NCI-H2171 treated with DMSO at 0.1 percent for 48 hours (cell line): ENCODE data around the gene LRRC58.
A peak's percentile ranks its signal among the peaks of the same experiment; 100 is the strongest.
"Not testable (repeated sequence)": the region's sequence is repeated elsewhere in the genome, so short reads cannot be mapped to it uniquely, and the experiment has no call there.

Experiments used
- DNase-seq: peaks from one replicate; lab custom pipeline; 2025; lab: John Stamatoyannopoulos, UW

Gene LRRC58

GRCh38 chr3:120339362-120339761 is 9.8 kb downstream of the LRRC58 start:
- DNase-seq: no peak

- no peak for DNase-seq
Measured at GRCh38 chr3:120338517-120338916, 10.6 kb downstream of the LRRC58 start.

- no peak for DNase-seq
Measured at GRCh38 chr3:120332646-120333045, 16.5 kb downstream of the LRRC58 start.

GRCh38 chr3:120331076-120331475 is 18.1 kb downstream of the LRRC58 start:
- DNase-seq: no peak

GRCh38 chr3:120326784-120327183 is 22.4 kb downstream of the LRRC58 start:
- no peak for DNase-seq

GRCh38 chr3:120324190-120324589 is 25.0 kb downstream of the LRRC58 start:
- DNase-seq: no peak

GRCh38 chr3:120323761-120324160 is 25.4 kb downstream of the LRRC58 start:
- not testable (repeated sequence) for DNase-seq

- peak; percentile 16 for DNase-seq
Measured at GRCh38 chr3:120311863-120312794, 37.0 kb downstream of the LRRC58 start.

GRCh38 chr3:120306519-120307455 is 42.4 kb downstream of the LRRC58 start:
- DNase-seq: no peak

GRCh38 chr3:120304616-120305015 is 44.5 kb downstream of the LRRC58 start:
- no peak for DNase-seq

GRCh38 chr3:120302361-120302760 is 46.8 kb downstream of the LRRC58 start:
- no peak for DNase-seq

GRCh38 chr3:120300971-120301370 is 48.2 kb downstream of the LRRC58 start:
- no peak for DNase-seq

GRCh38 chr3:120299403-120299802 is 49.8 kb downstream of the LRRC58 start:
- no peak for DNase-seq

GRCh38 chr3:120298996-120299395 is 50.2 kb downstream of the LRRC58 start:
- no peak for DNase-seq

- DNase-seq: not testable (repeated sequence)
Measured at GRCh38 chr3:120291552-120291951, 57.6 kb downstream of the LRRC58 start.

GRCh38 chr3:120289636-120290035 is 59.5 kb downstream of the LRRC58 start:
- no peak for DNase-seq

- DNase-seq: no peak
Measured at GRCh38 chr3:120286465-120286864, 62.7 kb downstream of the LRRC58 start.

GRCh38 chr3:120285508-120285841 is 63.7 kb downstream of the LRRC58 start:
- DNase-seq: no peak

GRCh38 chr3:120284747-120285507 is 64.2 kb downstream of the LRRC58 start, which contains the start of gene GPR156:
TSS of gene GPR156 (minus strand) at chr3:120285222. CDS start at chr3:120244098, 41,124 bp downstream.
- peak; percentile 38 for DNase-seq

GRCh38 chr3:120281261-120281660 is 67.9 kb downstream of the LRRC58 start:
- no peak for DNase-seq

GRCh38 chr3:120280566-120280965 is 68.6 kb downstream of the LRRC58 start:
- no peak for DNase-seq

- no peak for DNase-seq
Measured at GRCh38 chr3:120280026-120280425, 69.1 kb downstream of the LRRC58 start.
